IMR-90 (cell line): ENCODE results near the gene FADS2. TPM values are rescaled to one million over a fixed set of nuclear protein-coding genes. Genes with fewer than 3 reads are reported as not detected.

Source experiments
- ATAC-seq: fragments of 200-7000 bp; cut with Tn5 transposase; 2 replicates; pipeline ENCODE4 v1.9.1; 2020; ENCODE audit warnings: low read depth, mild to moderate bottlenecking, moderate library complexity
- BruUV-seq: library from RNA; stranded (reverse); fragments of 400-500 nt; replicated peaks from 2 replicates; lab custom pipeline; 2021; lab: Mats Ljungman, UMichigan
- CTCF ChIA-PET: fragments of 300-600 bp; formaldehyde crosslinking; extraction: SDS; loops from one replicate; lab custom pipeline; 2021; ENCODE audit warnings: antibody characterized with exemption; lab: Yijun Ruan, JAX
- POLR2A ChIA-PET: fragments of 300-600 bp; sonication (Branson Sonifier 250); formaldehyde crosslinking; loops from one replicate; lab custom pipeline; 2022; ENCODE audit warnings: antibody characterized with exemption; ENCODE audit not compliant: unreplicated experiment; lab: Charles Lee
- DNase-seq: peaks from one replicate; pipeline ENCODE4 v3.0.0; 2013
- H2AFZ ChIP-seq: replicated peaks from 2 replicates; pipeline ENCODE3; 2013; ENCODE audit warnings: low read length, mild to moderate bottlenecking; ENCODE audit not compliant: poor library complexity
- H2AK5ac ChIP-seq: 2 replicates; pipeline ENCODE4 v1.6.1; 2013; ENCODE audit warnings: low read depth, low read length, inconsistent platforms
- H2AK9ac ChIP-seq: replicated peaks from 2 replicates; pipeline ENCODE3; 2013; ENCODE audit warnings: mild to moderate bottlenecking, low read depth, low read length, moderate library complexity; ENCODE audit not compliant: poor library complexity
- H2BK120ac ChIP-seq: 2 replicates; pipeline ENCODE4 v1.6.1; 2013; ENCODE audit warnings: low read depth, low read length, inconsistent platforms
- H2BK15ac ChIP-seq: 3 replicates; pipeline ENCODE4 v1.6.1; 2013; ENCODE audit warnings: low read depth, low read length, inconsistent platforms
- H2BK20ac ChIP-seq: 2 replicates; pipeline ENCODE4 v1.6.1; 2013; ENCODE audit warnings: low read depth, mild to moderate bottlenecking, inconsistent platforms, low read length, moderate library complexity
- H2BK5ac ChIP-seq: 2 replicates; pipeline ENCODE4 v1.6.1; 2013; ENCODE audit warnings: mild to moderate bottlenecking, low read depth, low read length, inconsistent platforms; ENCODE audit not compliant: poor library complexity, severe bottlenecking
- H3K14ac ChIP-seq: replicated peaks from 2 replicates; pipeline ENCODE4 v1.6.1; 2013; ENCODE audit warnings: low read depth, low read length, inconsistent platforms
- H3K18ac ChIP-seq: 2 replicates; pipeline ENCODE4 v1.6.1; 2013; ENCODE audit warnings: low read depth, low read length, control low read depth
- H3K23ac ChIP-seq: 2 replicates; pipeline ENCODE4 v1.6.1; 2013; ENCODE audit warnings: low read depth, low read length, inconsistent platforms
- H3K27ac ChIP-seq: 2 replicates; pipeline ENCODE4 v1.5.1; 2013; ENCODE audit warnings: mild to moderate bottlenecking, control low read depth, low read length; ENCODE audit not compliant: insufficient read depth
- H3K27me3 ChIP-seq: 2 replicates; pipeline ENCODE4 v1.6.1; 2013; ENCODE audit warnings: low read length; ENCODE audit not compliant: control insufficient read depth, insufficient read depth
- H3K36me3 ChIP-seq: 2 replicates; pipeline ENCODE4 v1.6.1; 2013; ENCODE audit warnings: low read length, mixed read lengths; ENCODE audit not compliant: control insufficient read depth, insufficient read depth
- H3K4ac ChIP-seq: 2 replicates; pipeline ENCODE4 v1.6.1; 2013; ENCODE audit warnings: low read depth, low read length, inconsistent platforms
- H3K4me1 ChIP-seq: 2 replicates; pipeline ENCODE4 v1.6.1; 2013; ENCODE audit warnings: low read length, mixed read lengths; ENCODE audit not compliant: control insufficient read depth, insufficient read depth
- H3K4me2 ChIP-seq: 2 replicates; pipeline ENCODE4 v1.6.1; 2013; ENCODE audit warnings: low read depth, mild to moderate bottlenecking, control low read depth, low read length, moderate library complexity
- H3K4me3 ChIP-seq: 2 replicates; pipeline ENCODE4 v1.5.1; 2013; ENCODE audit warnings: low read depth, mild to moderate bottlenecking, control low read depth, low read length, moderate library complexity; ENCODE audit not compliant: insufficient read depth
- H3K56ac ChIP-seq: 2 replicates; pipeline ENCODE4 v1.6.1; 2013; ENCODE audit warnings: low read length, inconsistent platforms; ENCODE audit not compliant: insufficient read depth; ENCODE audit errors: extremely low read depth
- H3K79me1 ChIP-seq, 2 experiments: 2 replicates each; pipeline ENCODE4 v1.6.1; 2013; ENCODE audit warnings: low read length in 2 of 2, inconsistent platforms in 1 of 2, low read depth in 1 of 2
- H3K9ac ChIP-seq: 2 replicates; pipeline ENCODE4 v1.6.1; 2013; ENCODE audit warnings: low read depth, low read length, control low read depth
- H3K9me1 ChIP-seq: 2 replicates; pipeline ENCODE4 v1.6.1; 2013; ENCODE audit warnings: low read length, inconsistent platforms; ENCODE audit not compliant: insufficient read depth
- H3K9me3 ChIP-seq: 2 replicates; pipeline ENCODE4 v1.6.1; 2013; ENCODE audit warnings: low read length; ENCODE audit not compliant: control insufficient read depth, insufficient read depth
- H4K20me1 ChIP-seq: 2 replicates; pipeline ENCODE4 v1.6.1; 2013; ENCODE audit warnings: low read length, inconsistent platforms; ENCODE audit not compliant: insufficient read depth
- H4K5ac ChIP-seq: 2 replicates; pipeline ENCODE4 v1.6.1; 2013; ENCODE audit warnings: mild to moderate bottlenecking, low read depth, low read length, control low read depth
- H4K8ac ChIP-seq, 2 experiments: 2 replicates each; pipeline ENCODE4 v1.6.1; 2013; ENCODE audit warnings: low read depth in 2 of 2, low read length in 2 of 2, control low read depth in 1 of 2, inconsistent platforms in 1 of 2
- H4K91ac ChIP-seq: 2 replicates; pipeline ENCODE4 v1.6.1; 2013; ENCODE audit warnings: low read depth, low read length, inconsistent platforms; ENCODE audit not compliant: insufficient read depth
- BHLHE40 ChIP-seq: fragments of 150-350 bp; IDR thresholded peaks from 2 replicates; pipeline ENCODE4 v1.6.1; 2016; ENCODE audit warnings: mild to moderate bottlenecking, low read depth, low read length
- MAZ ChIP-seq: IDR thresholded peaks from 2 replicates; pipeline ENCODE4 v1.6.1; 2012; ENCODE audit warnings: low read depth, mild to moderate bottlenecking, low read length, improper control_type of control experiment, moderate library complexity, borderline replicate concordance
- MXI1 ChIP-seq: IDR thresholded peaks from 2 replicates; pipeline ENCODE4 v1.6.1; 2012; ENCODE audit warnings: low read depth, mild to moderate bottlenecking, low read length, moderate library complexity, borderline replicate concordance
- NFE2L2 ChIP-seq: fragments of 150-350 bp; IDR thresholded peaks from 2 replicates; pipeline ENCODE4 v1.6.1; 2016; ENCODE audit warnings: low read depth, mild to moderate bottlenecking, low read length
- RAD21 ChIP-seq: IDR thresholded peaks from 2 replicates; pipeline ENCODE4 v1.6.1; 2012; ENCODE audit warnings: low read length, improper control_type of control experiment
- RCOR1 ChIP-seq: IDR thresholded peaks from 2 replicates; pipeline ENCODE4 v1.6.1; 2012; ENCODE audit warnings: mild to moderate bottlenecking, low read length, improper control_type of control experiment; ENCODE audit not compliant: insufficient replicate concordance
- RFX5 ChIP-seq: IDR thresholded peaks from 2 replicates; pipeline ENCODE4 v1.8.0; 2012; ENCODE audit warnings: low read depth, mild to moderate bottlenecking, low read length, moderate library complexity
- USF2 ChIP-seq: fragments of 150-350 bp; IDR thresholded peaks from 2 replicates; pipeline ENCODE4 v1.6.1; 2017; ENCODE audit warnings: mild to moderate bottlenecking, antibody characterized with exemption, low read length, low read depth
- WGBS, 2 experiments: methylation state at CpG; one replicate each; pipeline versions ENCODE4 v1.1.5 to v1.1.7; 2013; ENCODE audit warnings: missing lambda C conversion rate in 2 of 2; ENCODE audit not compliant: insufficient read length in 1 of 2; ENCODE audit errors: extremely low coverage in 2 of 2; 5-methylcytosine and 5-hydroxymethylcytosine counted together
- dilution Hi-C: fragments of 300-500 bp; cut with HindIII; formaldehyde crosslinking; loops from one replicate; pipeline ENCODE4 v1.14.3; 2018; ENCODE audit warnings: low sequenced_read_pairs; ENCODE audit not compliant: unreplicated experiment
- in situ Hi-C: fragments of 300-500 bp; cut with MboI; formaldehyde crosslinking; loops from 3 replicates; pipeline ENCODE4 v1.14.3; 2019; ENCODE audit warnings: low sequenced_read_pairs, inconsistent platforms, mixed read lengths
- intact Hi-C: fragments of 100-400 bp; cut with micrococcal nuclease; formaldehyde crosslinking; loops from 2 replicates; pipeline ENCODE4 v1.10.0; 2022
- polyA plus RNA-seq, 3 experiments: library from polyadenylated mRNA; depleted of rRNA; stranded (reverse); fragments of >200 nt; gene quantifications; 2 replicates each; pipeline ENCODE4 v1.2.3, GENCODE V29; 2012; ENCODE audit warnings: low replicate concordance in 1 of 3
- total RNA-seq: library from RNA; depleted of rRNA; stranded (reverse); fragments of >200 nt; gene quantifications from 2 replicates; pipeline ENCODE4 v1.2.3, GENCODE V29; 2012
- TF ChIP-seq, protein P1 (sequence below): conservative IDR thresholded peaks from 2 replicates; pipeline ENCODE4 v1.5.1; 2012; ENCODE audit warnings: mild to moderate bottlenecking, low read depth, low read length, improper control_type of control experiment

FADS2 gene
- total and polyA plus RNA-seq, 2 of the 4 experiments (the other 2 are of a cell fraction), result 33.3 to 88.4 TPM

DNA sequence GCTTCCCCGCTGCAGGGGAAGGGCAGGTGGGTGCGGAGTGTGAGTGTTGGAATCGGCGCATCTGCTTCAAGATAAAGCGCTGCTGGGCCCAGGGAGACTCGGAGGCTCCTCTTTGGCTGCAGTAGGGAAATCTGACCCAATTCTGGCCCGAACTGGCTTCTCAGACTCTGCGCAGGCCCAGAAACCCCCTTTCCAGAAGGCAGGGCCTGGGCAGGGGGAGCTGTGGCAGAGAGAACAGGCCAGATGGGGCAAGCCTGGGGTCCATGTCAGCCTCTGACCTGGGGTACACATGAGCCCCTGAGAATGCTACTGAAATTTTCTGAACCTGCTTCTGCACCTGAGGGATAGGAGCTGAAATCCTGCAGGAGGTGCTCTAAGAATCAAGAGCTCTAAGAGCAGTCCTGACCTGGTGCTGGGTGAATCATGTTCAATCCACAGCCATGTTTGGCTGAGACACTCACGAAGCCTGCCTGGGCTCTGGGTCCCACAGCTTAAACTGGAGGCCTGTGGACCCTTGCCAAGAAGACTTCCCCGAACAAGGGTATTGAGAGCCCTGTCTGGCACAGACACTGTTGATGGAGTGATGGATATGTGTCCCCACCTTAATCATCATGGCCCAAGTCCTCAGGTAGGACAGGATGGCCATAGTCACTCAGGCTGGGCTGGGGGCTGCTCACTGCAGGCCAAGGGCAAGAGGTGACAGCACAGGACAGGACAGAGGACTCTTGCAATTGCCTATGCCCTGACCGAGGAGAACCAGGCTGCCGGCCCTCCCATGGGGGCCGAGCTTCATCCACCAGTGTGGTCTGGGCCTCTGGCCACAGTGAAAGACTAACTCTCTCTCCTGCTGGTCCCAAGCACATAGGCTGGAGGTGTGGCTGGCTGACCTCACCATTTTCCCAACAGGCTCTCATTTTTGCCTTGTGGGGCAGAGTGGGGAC lies 82.4 kb downstream of the FADS2 start:
- in situ Hi-C loops, result no loop called here
- no peak for DNase-seq
- H2BK15ac ChIP-seq, result no peak overlapping the region
- H3K79me1 ChIP-seq, result no peaks in the 10 kb centered on the region
- TF ChIP-seq NFE2L2, result no peak
- TF ChIP-seq MAZ, result no peak
- TF ChIP-seq BHLHE40, result no peak
- TF ChIP-seq RCOR1, result no peak
- TF ChIP-seq USF2, result no peak
- TF ChIP-seq RFX5, result no peak
- TF ChIP-seq, protein P1, sequence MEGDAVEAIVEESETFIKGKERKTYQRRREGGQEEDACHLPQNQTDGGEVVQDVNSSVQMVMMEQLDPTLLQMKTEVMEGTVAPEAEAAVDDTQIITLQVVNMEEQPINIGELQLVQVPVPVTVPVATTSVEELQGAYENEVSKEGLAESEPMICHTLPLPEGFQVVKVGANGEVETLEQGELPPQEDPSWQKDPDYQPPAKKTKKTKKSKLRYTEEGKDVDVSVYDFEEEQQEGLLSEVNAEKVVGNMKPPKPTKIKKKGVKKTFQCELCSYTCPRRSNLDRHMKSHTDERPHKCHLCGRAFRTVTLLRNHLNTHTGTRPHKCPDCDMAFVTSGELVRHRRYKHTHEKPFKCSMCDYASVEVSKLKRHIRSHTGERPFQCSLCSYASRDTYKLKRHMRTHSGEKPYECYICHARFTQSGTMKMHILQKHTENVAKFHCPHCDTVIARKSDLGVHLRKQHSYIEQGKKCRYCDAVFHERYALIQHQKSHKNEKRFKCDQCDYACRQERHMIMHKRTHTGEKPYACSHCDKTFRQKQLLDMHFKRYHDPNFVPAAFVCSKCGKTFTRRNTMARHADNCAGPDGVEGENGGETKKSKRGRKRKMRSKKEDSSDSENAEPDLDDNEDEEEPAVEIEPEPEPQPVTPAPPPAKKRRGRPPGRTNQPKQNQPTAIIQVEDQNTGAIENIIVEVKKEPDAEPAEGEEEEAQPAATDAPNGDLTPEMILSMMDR, result no peak
- TF ChIP-seq RAD21, result no peak
- TF ChIP-seq MXI1, result no peak
- POLR2A ChIA-PET, result no interaction called here
- H3K4me1 ChIP-seq, result no peaks in the 10 kb centered on the region
- H2AK5ac ChIP-seq, result no peak overlapping the region
- BruUV-seq, result no TSS peak
- no peak overlapping the region for H4K91ac ChIP-seq
- no peak overlapping the region for H2BK20ac ChIP-seq
- H2BK120ac ChIP-seq, result no peak overlapping the region
- WGBS, 2 experiments, result 75% methylated on average over 11 of the region's 13 CpGs; no CpG with 5 or more reads in 1 of the 2 experiments
- no peaks in the 10 kb centered on the region for H3K9me3 ChIP-seq
- H3K56ac ChIP-seq, result no peak overlapping the region
- H2BK5ac ChIP-seq, result no peak overlapping the region
- H3K9ac ChIP-seq, result no peak overlapping the region
- 0 out of 2 replicates have a peak, but pooled peaks cover 4% of the 10 kb centered on the region for H3K9me1 ChIP-seq
- no peak overlapping the region for H4K5ac ChIP-seq
- no peaks in the 10 kb centered on the region for H3K27me3 ChIP-seq
- no peak overlapping the region for H3K18ac ChIP-seq
- intact Hi-C loops, result no loop called here
- H4K8ac ChIP-seq, result no peak overlapping the region
- no peak overlapping the region for H3K27ac ChIP-seq
- no peak overlapping the region for H3K4me2 ChIP-seq
- peaks cover 3% of the 10 kb centered on the region; the same call in 1 of the 2 replicates for H4K20me1 ChIP-seq
- no peak overlapping the region for H2AFZ ChIP-seq
- H2AK9ac ChIP-seq, result no peak overlapping the region
- H3K4ac ChIP-seq, result no peak overlapping the region
- peaks cover 1% of the 10 kb centered on the region; the same call in 1 of the 2 replicates for H3K36me3 ChIP-seq
- H3K14ac ChIP-seq, result no peak overlapping the region
- dilution Hi-C loops, result no loop called here
- ATAC-seq, result no peak
- H3K4me3 ChIP-seq, result no peak overlapping the region
- H3K23ac ChIP-seq, result no peak overlapping the region
- CTCF ChIA-PET, result interaction anchor here (1.1 to 1.4 kb wide), 2 partner anchors 38 to 172 kb away, joined by 3 to 4 read pairs; no protein-coding TSS in a partner anchor
